ENCODE results near the gene ANKRD55. TPM values are rescaled to one million over a fixed set of nuclear protein-coding genes. Genes with fewer than 3 reads are reported as not detected.

Gene ANKRD55
- total and polyA plus RNA-seq, 2 donors (not counting 3 experiments of a cell fraction or from before 2014, with no cell fraction given), result 1.4 to 2.1 TPM

DNA sequence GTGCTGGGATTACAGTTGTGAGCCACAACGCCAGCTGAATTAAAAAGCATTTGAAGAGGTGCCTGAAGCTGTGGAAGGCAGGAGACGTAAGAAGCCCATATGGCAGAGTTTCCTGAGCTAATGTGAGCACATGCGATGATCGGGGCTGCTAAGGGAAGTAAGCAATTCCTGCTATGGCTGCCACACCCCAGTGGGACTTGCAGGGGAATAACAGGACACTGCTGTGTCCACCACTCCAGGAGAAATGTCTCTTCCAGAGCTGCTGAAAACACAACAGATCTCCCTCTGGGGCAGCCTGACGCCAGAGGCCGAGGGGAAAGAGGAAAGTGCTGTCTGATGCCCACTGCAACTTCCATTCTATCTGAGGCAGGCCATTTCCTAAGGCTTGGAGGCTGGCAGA, 46.2 kb upstream of the ANKRD55 start:
- DNase-seq (ENCODE audit: low read depth, low spot score) (peak; percentile 52), FAIRE-seq (no peak)
- peak overlapping the region; percentile 0 for H3K4me2 ChIP-seq (ENCODE audit: insufficient read depth, low read length)
- H3K4me1 ChIP-seq (ENCODE audit: control insufficient read depth, extremely low read depth, insufficient read depth, low read length), result peaks cover 45% of the 10 kb centered on the region
- H3K4me3 ChIP-seq (replicated peaks in 1 of 3; ENCODE audit: insufficient read depth in 1 of 3, low read depth in 1 of 3, low read length in 3 of 3), result no peak overlapping the region
- dilution Hi-C loops (cut with MboI; ENCODE audit: extremely low pct_ligation_motif_present, low sequenced_read_pairs), result no loop called here
- no peaks in the 10 kb centered on the region for H4K20me1 ChIP-seq (replicated peaks; ENCODE audit: control insufficient read depth, extremely low read depth, insufficient read depth, low read length)
- H3K27me3 ChIP-seq (ENCODE audit: control insufficient read depth in 2 of 2, insufficient read depth in 2 of 2, low read length in 2 of 2), result no peaks in the 10 kb centered on the region
- no peaks in the 10 kb centered on the region for H3K9me1 ChIP-seq (replicated peaks; ENCODE audit: control insufficient read depth, extremely low read depth, insufficient read depth, low read length)
- BruUV-seq (replicated peaks), result no TSS peak
- no peaks in the 10 kb centered on the region for H3K36me3 ChIP-seq (ENCODE audit: control insufficient read depth in 2 of 2, extremely low read depth in 1 of 2, insufficient read depth in 2 of 2, low read length in 2 of 2)
- no peaks in the 10 kb centered on the region for H3K9me3 ChIP-seq (replicated peaks; ENCODE audit: control insufficient read depth, insufficient read depth, low read length)
- TF ChIP-seq POLR2A (IDR thresholded peaks at IDR 0.05; ENCODE audit: low read depth, low read length), result no peak
- TF ChIP-seq JUN (IDR thresholded peaks at IDR 0.05; ENCODE audit: borderline replicate concordance, insufficient read depth, insufficient read length, low read depth), result no peak
- TF ChIP-seq, protein P1, sequence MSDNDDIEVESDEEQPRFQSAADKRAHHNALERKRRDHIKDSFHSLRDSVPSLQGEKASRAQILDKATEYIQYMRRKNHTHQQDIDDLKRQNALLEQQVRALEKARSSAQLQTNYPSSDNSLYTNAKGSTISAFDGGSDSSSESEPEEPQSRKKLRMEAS (IDR thresholded peaks at IDR 0.05; ENCODE audit: insufficient read depth, insufficient read length), result no peak
- TF ChIP-seq, protein P2, sequence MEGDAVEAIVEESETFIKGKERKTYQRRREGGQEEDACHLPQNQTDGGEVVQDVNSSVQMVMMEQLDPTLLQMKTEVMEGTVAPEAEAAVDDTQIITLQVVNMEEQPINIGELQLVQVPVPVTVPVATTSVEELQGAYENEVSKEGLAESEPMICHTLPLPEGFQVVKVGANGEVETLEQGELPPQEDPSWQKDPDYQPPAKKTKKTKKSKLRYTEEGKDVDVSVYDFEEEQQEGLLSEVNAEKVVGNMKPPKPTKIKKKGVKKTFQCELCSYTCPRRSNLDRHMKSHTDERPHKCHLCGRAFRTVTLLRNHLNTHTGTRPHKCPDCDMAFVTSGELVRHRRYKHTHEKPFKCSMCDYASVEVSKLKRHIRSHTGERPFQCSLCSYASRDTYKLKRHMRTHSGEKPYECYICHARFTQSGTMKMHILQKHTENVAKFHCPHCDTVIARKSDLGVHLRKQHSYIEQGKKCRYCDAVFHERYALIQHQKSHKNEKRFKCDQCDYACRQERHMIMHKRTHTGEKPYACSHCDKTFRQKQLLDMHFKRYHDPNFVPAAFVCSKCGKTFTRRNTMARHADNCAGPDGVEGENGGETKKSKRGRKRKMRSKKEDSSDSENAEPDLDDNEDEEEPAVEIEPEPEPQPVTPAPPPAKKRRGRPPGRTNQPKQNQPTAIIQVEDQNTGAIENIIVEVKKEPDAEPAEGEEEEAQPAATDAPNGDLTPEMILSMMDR (IDR thresholded peaks at IDR 0.05; ENCODE audit: extremely low read depth in 1 of 2, insufficient read depth in 1 of 2, low read depth in 1 of 2, low read length in 2 of 2), result no peak
- no peak for TF ChIP-seq MYC (IDR thresholded peaks at IDR 0.05; ENCODE audit: low read depth, low read length)
- TF ChIP-seq POLR2AphosphoS5 (IDR thresholded peaks at IDR 0.05; ENCODE audit: insufficient read depth, low read depth, low read length), result no peak
- no peak for TF ChIP-seq GATA2 (IDR thresholded peaks at IDR 0.05; ENCODE audit: insufficient read depth, insufficient read length, low read depth, low read length)
- intact Hi-C loops (cut with micrococcal nuclease), result loop anchor here (2.0 to 10.0 kb wide), 3 partner anchors 202 to 540 kb away; no protein-coding TSS in a partner anchor
- H3K27ac ChIP-seq (ENCODE audit: insufficient read depth, low read depth, low read length), result peak overlapping the region; percentile 92
- CTCF ChIA-PET, result interaction anchor here (1.5 to 1.7 kb wide), 2 partner anchors 8 to 559 kb away, joined by 7 read pairs; no protein-coding TSS in a partner anchor
- POLR2A ChIA-PET, result interaction anchor here (0.6 kb wide), 1 partner anchor 135 kb away, joined by 4 read pairs; no protein-coding TSS in a partner anchor
- H3K79me2 ChIP-seq (ENCODE audit: control insufficient read depth, insufficient read depth, low read length), result no peaks in the 10 kb centered on the region
- peak overlapping the region; percentile 58 for H3K9ac ChIP-seq (replicated peaks; ENCODE audit: extremely low read depth, insufficient read depth, low read length)
- H2AFZ ChIP-seq (ENCODE audit: low read depth, low read length), result peak overlapping the region; percentile 61

All from endothelial cell of umbilical vein (primary cell).